ENCODE data around the gene LAMA4.

DNA sequence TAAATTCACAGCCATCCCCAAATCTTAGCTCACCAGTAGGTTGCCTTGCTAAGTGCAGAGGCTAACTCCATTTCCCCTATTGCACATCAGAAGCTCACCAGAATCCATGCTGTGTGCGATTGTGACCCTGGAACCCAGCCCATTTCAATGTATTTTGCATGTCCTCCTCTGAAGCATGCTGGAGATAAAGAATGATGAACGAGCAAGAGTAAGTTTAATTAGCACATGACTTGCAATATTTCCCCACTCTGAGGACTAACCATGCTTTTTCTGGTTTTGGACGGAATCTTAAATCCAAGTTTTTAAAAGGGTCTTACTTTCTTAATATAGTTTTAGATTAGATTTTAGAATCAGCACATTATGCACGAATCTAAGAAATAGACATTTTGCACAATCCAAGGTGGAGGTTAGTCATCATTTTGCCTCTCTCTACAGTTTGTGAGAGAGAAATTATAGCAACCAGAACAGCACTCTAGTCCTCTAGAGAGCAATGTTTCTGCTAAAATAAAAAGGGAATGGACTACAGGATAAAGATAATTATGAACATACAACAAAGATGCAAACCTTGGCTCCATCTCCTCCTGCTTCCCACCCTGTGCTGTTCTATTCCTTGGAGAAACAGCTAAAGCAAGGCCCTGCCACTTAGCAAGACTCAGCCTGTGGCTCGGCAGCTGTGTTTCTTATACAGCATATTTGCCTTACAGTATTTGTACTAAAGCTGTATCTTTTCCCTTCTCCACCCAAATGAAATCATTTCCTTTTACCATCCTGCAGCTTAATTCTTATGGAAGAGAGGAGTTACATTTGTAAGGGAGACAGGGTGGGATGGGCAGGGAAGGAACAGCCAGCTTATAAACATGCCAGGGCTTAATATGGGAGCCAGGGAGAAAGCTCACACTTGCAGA is 24.9 kb upstream of the LAMA4 start:
- TF ChIP-seq TAF1 (IDR thresholded peaks at IDR 0.05; ENCODE audit: low read depth) (no peak), TEAD4 (IDR thresholded peaks at IDR 0.05) (no peak), CREB1 (IDR thresholded peaks at IDR 0.05; ENCODE audit: low read depth) (no peak), CEBPB (IDR thresholded peaks at IDR 0.05) (no peak), EGR1 (IDR thresholded peaks at IDR 0.05) (no peak), ZBTB7A (IDR thresholded peaks at IDR 0.05; ENCODE audit: low read depth) (no peak)
